SK-MEL-5 (cell line): ENCODE results near the gene ZSCAN10. TPM values are rescaled to one million over a fixed set of nuclear protein-coding genes. Genes with fewer than 3 reads are reported as not detected.
"Not testable (repeated sequence)": the region's sequence is repeated elsewhere in the genome, so short reads cannot be mapped to it uniquely, and the experiment has no call there.

Experiments
- DNase-seq: peaks from one replicate; pipeline ENCODE4 v3.0.0-alpha.2; 2016; ENCODE audit warnings: low read depth, low spot score
- in situ Hi-C: cut with HindIII; loops from 2 replicates; pipeline ENCODE4 v1.10.0; 2016; ENCODE audit warnings: low sequenced_read_pairs, high pct_unique_total_duplicates, low pct_unique_long_range_greater_than_20kb
- polyA plus RNA-seq, 2 experiments: library from polyadenylated mRNA; depleted of rRNA; stranded (reverse); fragments of >200 nt; gene quantifications; 2 replicates each; pipeline ENCODE4 v1.2.3, GENCODE V29; 2015
- total RNA-seq: library from RNA; depleted of rRNA; stranded (reverse); fragments of >200 nt; shearing (Covaris generic); gene quantifications from 2 replicates; pipeline ENCODE4 v1.2.3, GENCODE V29; 2014; rRNA removed

ZSCAN10 gene
- total RNA-seq, result 0.13 TPM in 1 of 2 replicates, not detected in the other
- not detected in 2 replicates for polyA plus RNA-seq (2015; cell fraction: cytosol; rRNA removed)
- polyA plus RNA-seq (2015; cell fraction: nucleus; rRNA removed), result 0.12 and 0.53 TPM in 2 replicates

GRCh38 chr16:3098459-3099394, at the start of gene ZSCAN10:
Gene ZSCAN10 (minus strand): TSS chr16:3099294. CDS start chr16:3092937, 6,357 bp downstream.
- DNase-seq, result no peak
- in situ Hi-C loops, result no loop called here

GRCh38 chr16:3148256-3149192, 49.4 kb upstream of the ZSCAN10 start:
- in situ Hi-C loops, result no loop called here
- DNase-seq, result no peak

- no peak for DNase-seq
- in situ Hi-C loops, result no loop called here
Measured at GRCh38 chr16:3147757-3148104, 48.6 kb upstream of the ZSCAN10 start.

GRCh38 chr16:3147046-3147756, 48.1 kb upstream of the ZSCAN10 start:
- in situ Hi-C loops, result no loop called here
- DNase-seq, result no peak

- in situ Hi-C loops, result no loop called here
- DNase-seq, result no peak
Measured at GRCh38 chr16:3145660-3146059, 46.6 kb upstream of the ZSCAN10 start.

- in situ Hi-C loops, result no loop called here
- DNase-seq, result no peak
Measured at GRCh38 chr16:3145151-3145550, 46.1 kb upstream of the ZSCAN10 start.

GRCh38 chr16:3144321-3144983, 45.4 kb upstream of the ZSCAN10 start:
- in situ Hi-C loops, result no loop called here
- DNase-seq, result no peak

- DNase-seq, result no peak
- in situ Hi-C loops, result no loop called here
Measured at GRCh38 chr16:3143598-3144320, 44.7 kb upstream of the ZSCAN10 start.

- DNase-seq, result no peak
- in situ Hi-C loops, result no loop called here
Measured at GRCh38 chr16:3143189-3143588, 44.1 kb upstream of the ZSCAN10 start.

GRCh38 chr16:3142770-3143169, 43.7 kb upstream of the ZSCAN10 start:
- no peak for DNase-seq
- in situ Hi-C loops, result no loop called here

GRCh38 chr16:3142327-3142726, 43.2 kb upstream of the ZSCAN10 start:
- in situ Hi-C loops, result no loop called here
- no peak for DNase-seq

- no peak for DNase-seq
- in situ Hi-C loops, result no loop called here
Measured at GRCh38 chr16:3141781-3142311, 42.8 kb upstream of the ZSCAN10 start.

- no peak for DNase-seq
- in situ Hi-C loops, result no loop called here
Measured at GRCh38 chr16:3140603-3141427, 41.7 kb upstream of the ZSCAN10 start.

GRCh38 chr16:3139561-3139960, 40.5 kb upstream of the ZSCAN10 start:
- in situ Hi-C loops, result not testable (repeated sequence)

GRCh38 chr16:3138823-3139426, 39.8 kb upstream of the ZSCAN10 start:
- in situ Hi-C loops, result no loop called here
- no peak for DNase-seq

More at GRCh38 chr16:3139561-3139960, 40.5 kb upstream of the ZSCAN10 start:
- not testable (repeated sequence) for DNase-seq
